Measurements from ENCODE around the gene HMCN2. TPM values are rescaled to one million over a fixed set of nuclear protein-coding genes. Genes with fewer than 3 reads are reported as not detected.
"Not testable (repeated sequence)": the region's sequence is repeated elsewhere in the genome, so short reads cannot be mapped to it uniquely, and the experiment has no call there.

The HMCN2 gene
- total RNA-seq, 2 experiments from 2014 or later: not detected

- H3K9me3 ChIP-seq (ENCODE audit: low read length): no peaks in the 10 kb centered on the region
- H3K4me3 ChIP-seq (ENCODE audit: low read depth, low read length, poor library complexity, severe bottlenecking): no peak overlapping the region
- H3K79me2 ChIP-seq (ENCODE audit: insufficient read depth, low read depth, low read length): no peaks in the 10 kb centered on the region
- no peak overlapping the region for H3K27ac ChIP-seq (ENCODE audit: low read depth, low read length, poor library complexity, severe bottlenecking)
- H3K36me3 ChIP-seq (ENCODE audit: insufficient read depth, low read length): no peaks in the 10 kb centered on the region
- H4K20me1 ChIP-seq (ENCODE audit: insufficient read depth, low read length): no peaks in the 10 kb centered on the region
- TF ChIP-seq EZH2phosphoT487 (IDR thresholded peaks at IDR 0.05; ENCODE audit: borderline replicate concordance, low read depth, low read length) (no peak), CTCF (conservative IDR thresholded peaks at IDR 0.05; ENCODE audit: low read length) (no peak)
- H3K4me2 ChIP-seq (ENCODE audit: low read length): no peak overlapping the region
- H3K4me1 ChIP-seq (ENCODE audit: insufficient read depth, low read length, poor library complexity, severe bottlenecking): no peaks in the 10 kb centered on the region
- no peak for DNase-seq (ENCODE audit: low spot score)
- intact Hi-C loops (cut with micrococcal nuclease; ENCODE audit: unreplicated experiment): no loop called here
- no TSS peak for BruUV-seq (replicated peaks)
- H3K9me2 ChIP-seq (ENCODE audit: insufficient read depth, low read length): no peaks in the 10 kb centered on the region
- POLR2A ChIA-PET: no interaction called here
- CTCF ChIA-PET (ENCODE audit: unreplicated experiment): no interaction called here
- H2AFZ ChIP-seq (ENCODE audit: low read length): no peak overlapping the region
Measured at GRCh38 chr9:130336885-130337284, 71.3 kb downstream of the HMCN2 start.

GRCh38 chr9:130337318-130337717 lies 71.8 kb downstream of the HMCN2 start:
- no peaks in the 10 kb centered on the region for H4K20me1 ChIP-seq (ENCODE audit: insufficient read depth, low read length)
- TF ChIP-seq CTCF (conservative IDR thresholded peaks at IDR 0.05; ENCODE audit: low read length): no peak
- TF ChIP-seq EZH2phosphoT487 (IDR thresholded peaks at IDR 0.05; ENCODE audit: borderline replicate concordance, low read depth, low read length): no peak
- no peak overlapping the region for H3K4me3 ChIP-seq (ENCODE audit: low read depth, low read length, poor library complexity, severe bottlenecking)
- BruUV-seq (replicated peaks): no TSS peak
- H3K27ac ChIP-seq (ENCODE audit: low read depth, low read length, poor library complexity, severe bottlenecking): no peak overlapping the region
- H2AFZ ChIP-seq (ENCODE audit: low read length): no peak overlapping the region
- no peak for DNase-seq (ENCODE audit: low spot score)
- H3K79me2 ChIP-seq (ENCODE audit: insufficient read depth, low read depth, low read length): no peaks in the 10 kb centered on the region
- ChIA-PET CTCF (ENCODE audit: unreplicated experiment) (no interaction called here), POLR2A (no interaction called here)
- intact Hi-C loops (cut with micrococcal nuclease; ENCODE audit: unreplicated experiment): no loop called here
- H3K4me2 ChIP-seq (ENCODE audit: low read length): no peak overlapping the region
- no peaks in the 10 kb centered on the region for H3K4me1 ChIP-seq (ENCODE audit: insufficient read depth, low read length, poor library complexity, severe bottlenecking)
- no peaks in the 10 kb centered on the region for H3K9me2 ChIP-seq (ENCODE audit: insufficient read depth, low read length)
- no peaks in the 10 kb centered on the region for H3K36me3 ChIP-seq (ENCODE audit: insufficient read depth, low read length)
- H3K9me3 ChIP-seq (ENCODE audit: low read length): no peaks in the 10 kb centered on the region

DNA sequence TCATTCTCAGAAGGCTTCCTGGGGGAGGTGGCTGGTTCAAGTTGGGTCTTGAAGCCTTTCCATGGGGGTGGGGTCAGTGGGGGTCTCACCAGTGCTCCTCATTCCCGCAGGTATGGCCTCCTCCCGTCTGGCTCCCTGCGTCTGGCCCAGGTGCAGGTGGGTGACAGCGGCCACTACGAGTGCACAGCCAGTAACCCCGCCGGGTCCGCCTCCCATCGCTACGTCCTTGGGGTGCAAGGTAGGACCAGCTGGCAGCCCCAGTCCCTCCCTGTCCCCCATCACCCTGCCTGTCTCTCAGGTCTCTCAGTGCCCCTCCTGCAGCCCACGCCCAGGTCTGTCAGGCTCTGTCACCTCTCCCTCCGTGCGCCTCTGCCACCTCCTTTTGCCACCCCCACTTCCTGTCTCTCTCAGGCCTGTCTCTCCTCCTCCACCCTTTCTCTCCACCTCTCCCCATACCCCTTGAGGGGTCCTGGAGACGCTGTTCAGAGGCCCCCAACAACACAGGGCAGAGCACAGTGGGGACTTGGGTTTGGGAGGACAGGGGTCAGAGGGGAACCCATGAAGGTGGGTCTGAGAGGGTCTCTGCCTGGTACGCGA lies 72.3 kb downstream of the HMCN2 start:
- Histone ChIP-seq H3K9me3 (ENCODE audit: low read length) (no peaks in the 10 kb centered on the region), H3K79me2 (ENCODE audit: insufficient read depth, low read depth, low read length) (no peaks in the 10 kb centered on the region), H3K27ac (ENCODE audit: low read depth, low read length, poor library complexity, severe bottlenecking) (no peak overlapping the region), H3K4me1 (ENCODE audit: insufficient read depth, low read length, poor library complexity, severe bottlenecking) (no peaks in the 10 kb centered on the region), H3K4me3 (ENCODE audit: low read depth, low read length, poor library complexity, severe bottlenecking) (no peak overlapping the region), H3K36me3 (ENCODE audit: insufficient read depth, low read length) (no peaks in the 10 kb centered on the region), H2AFZ (ENCODE audit: low read length) (no peak overlapping the region), H4K20me1 (ENCODE audit: insufficient read depth, low read length) (no peaks in the 10 kb centered on the region), H3K4me2 (ENCODE audit: low read length) (no peak overlapping the region), H3K9me2 (ENCODE audit: insufficient read depth, low read length) (no peaks in the 10 kb centered on the region)
- no TSS peak for BruUV-seq (replicated peaks)
- no peak for DNase-seq (ENCODE audit: low spot score)
- intact Hi-C loops (cut with micrococcal nuclease; ENCODE audit: unreplicated experiment): no loop called here
- TF ChIP-seq EZH2phosphoT487 (IDR thresholded peaks at IDR 0.05; ENCODE audit: borderline replicate concordance, low read depth, low read length) (no peak), CTCF (conservative IDR thresholded peaks at IDR 0.05; ENCODE audit: low read length) (no peak)
- ChIA-PET CTCF (ENCODE audit: unreplicated experiment) (no interaction called here), POLR2A (no interaction called here)

GRCh38 chr9:130338891-130339290 lies 73.3 kb downstream of the HMCN2 start:
- DNase-seq (ENCODE audit: low spot score); POLR2A ChIA-PET; BruUV-seq (replicated peaks); H3K4me3 ChIP-seq (ENCODE audit: low read depth, low read length, poor library complexity, severe bottlenecking); H3K4me1 ChIP-seq (ENCODE audit: insufficient read depth, low read length, poor library complexity, severe bottlenecking); H3K27ac ChIP-seq (ENCODE audit: low read depth, low read length, poor library complexity, severe bottlenecking); CTCF ChIA-PET (ENCODE audit: unreplicated experiment); H3K36me3 ChIP-seq (ENCODE audit: insufficient read depth, low read length); H3K79me2 ChIP-seq (ENCODE audit: insufficient read depth, low read depth, low read length); H3K9me3 ChIP-seq (ENCODE audit: low read length); H3K4me2 ChIP-seq (ENCODE audit: low read length); H2AFZ ChIP-seq (ENCODE audit: low read length); intact Hi-C loops (cut with micrococcal nuclease; ENCODE audit: unreplicated experiment); H3K9me2 ChIP-seq (ENCODE audit: insufficient read depth, low read length); H4K20me1 ChIP-seq (ENCODE audit: insufficient read depth, low read length): not testable (repeated sequence)

All from OCI-LY7 (cell line).